GM04504 (cell line): ENCODE data around the gene NOL9.
"Not testable (repeated sequence)": the region's sequence is repeated elsewhere in the genome, so short reads cannot be mapped to it uniquely, and the experiment has no call there.

Experiments used
- DNase-seq: peaks from one replicate; pipeline ENCODE4 v3.0.0-alpha.2; 2012; ENCODE audit warnings: low read depth

The NOL9 gene

GRCh38 chr1:6572653-6573383, 18.5 kb upstream of the NOL9 start:
- no peak for DNase-seq

GRCh38 chr1:6570987-6571386, 16.7 kb upstream of the NOL9 start:
- DNase-seq = no peak

- no peak for DNase-seq
Observed at GRCh38 chr1:6570100-6570499, 15.8 kb upstream of the NOL9 start.

- DNase-seq = no peak
Observed at GRCh38 chr1:6569033-6569432, 14.7 kb upstream of the NOL9 start.

GRCh38 chr1:6560267-6560666, 6.0 kb upstream of the NOL9 start:
- no peak for DNase-seq

GRCh38 chr1:6559161-6559560, 4.8 kb upstream of the NOL9 start:
- DNase-seq = not testable (repeated sequence)

GRCh38 chr1:6557597-6557996, 3.3 kb upstream of the NOL9 start:
- DNase-seq = no peak

GRCh38 chr1:6554907-6555778, 830 bp upstream of the NOL9 start, which contains the start of gene TAS1R1:
Gene TAS1R1 (plus strand): TSS chr1:6555307. CDS start chr1:6555374, 67 bp downstream.
- peak; percentile 38 for DNase-seq

- DNase-seq = no peak
Observed at GRCh38 chr1:6547301-6547700, 7.0 kb downstream of the NOL9 start.

GRCh38 chr1:6546326-6546725, 8.0 kb downstream of the NOL9 start:
- no peak for DNase-seq

- no peak for DNase-seq
Observed at GRCh38 chr1:6545276-6546112, 8.8 kb downstream of the NOL9 start.

- DNase-seq = no peak
Observed at GRCh38 chr1:6544831-6545230, 9.5 kb downstream of the NOL9 start.

- no peak for DNase-seq
Observed at GRCh38 chr1:6538956-6539355, 15.4 kb downstream of the NOL9 start.

GRCh38 chr1:6536291-6536690, 18.0 kb downstream of the NOL9 start:
- no peak for DNase-seq

GRCh38 chr1:6535214-6535613, 19.1 kb downstream of the NOL9 start:
- no peak for DNase-seq

- no peak for DNase-seq
Observed at GRCh38 chr1:6534248-6534822, 20.0 kb downstream of the NOL9 start.

- no peak for DNase-seq
Observed at GRCh38 chr1:6531996-6532395, 22.3 kb downstream of the NOL9 start.

GRCh38 chr1:6530504-6531160, 23.7 kb downstream of the NOL9 start:
- no peak for DNase-seq

- no peak for DNase-seq
Observed at GRCh38 chr1:6528492-6528891, 25.8 kb downstream of the NOL9 start.

- no peak for DNase-seq
Observed at GRCh38 chr1:6526316-6526715, 28.0 kb downstream of the NOL9 start.

- no peak for DNase-seq
Observed at GRCh38 chr1:6523566-6523965, 30.7 kb downstream of the NOL9 start.
